ENCODE data around the gene AHNAK2.

Gene AHNAK2

DNA sequence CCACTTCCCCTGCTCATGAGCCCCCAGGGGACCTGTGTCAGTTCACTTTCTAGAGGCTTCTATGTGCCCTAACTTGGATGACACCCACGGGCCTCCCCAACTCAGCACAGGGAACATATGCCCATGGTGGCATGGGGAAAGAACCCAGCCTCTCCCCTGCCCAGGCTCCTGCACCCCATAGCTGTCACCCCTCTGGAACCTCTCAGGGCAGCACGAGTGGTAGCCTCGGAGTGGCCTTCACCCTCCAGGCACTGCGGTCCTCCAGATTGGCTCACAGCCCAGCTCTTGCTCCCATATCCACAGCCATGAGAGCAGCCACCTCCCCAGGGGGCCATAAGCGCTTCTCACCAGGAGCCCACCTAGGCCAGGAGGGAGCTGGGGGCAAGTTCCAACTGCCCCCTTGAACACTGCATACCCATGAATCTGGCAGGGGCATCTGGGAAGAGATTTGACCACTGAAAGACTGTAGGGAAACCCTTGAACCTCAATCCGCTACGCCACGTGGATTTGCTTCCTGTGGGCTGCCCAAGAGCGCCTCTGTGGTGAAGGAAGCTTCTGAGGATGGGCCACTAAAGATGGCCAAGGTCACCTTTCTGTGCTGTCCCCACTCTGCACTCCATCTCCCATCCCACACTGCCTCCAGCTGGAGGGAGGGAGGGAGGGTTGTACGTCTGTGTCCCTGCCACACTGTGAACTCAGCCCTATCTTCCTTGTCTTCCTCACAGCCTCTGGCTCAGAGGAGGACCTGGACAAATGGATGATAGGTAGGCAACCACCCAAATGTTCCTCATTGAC is 41.6 kb downstream of the AHNAK2 start:
- TF ChIP-seq BACH2 (CRISPR knock-in tag; IDR thresholded peaks at IDR 0.05; ENCODE audit: borderline replicate concordance): no peak
- no peak for ATAC-seq

DNA sequence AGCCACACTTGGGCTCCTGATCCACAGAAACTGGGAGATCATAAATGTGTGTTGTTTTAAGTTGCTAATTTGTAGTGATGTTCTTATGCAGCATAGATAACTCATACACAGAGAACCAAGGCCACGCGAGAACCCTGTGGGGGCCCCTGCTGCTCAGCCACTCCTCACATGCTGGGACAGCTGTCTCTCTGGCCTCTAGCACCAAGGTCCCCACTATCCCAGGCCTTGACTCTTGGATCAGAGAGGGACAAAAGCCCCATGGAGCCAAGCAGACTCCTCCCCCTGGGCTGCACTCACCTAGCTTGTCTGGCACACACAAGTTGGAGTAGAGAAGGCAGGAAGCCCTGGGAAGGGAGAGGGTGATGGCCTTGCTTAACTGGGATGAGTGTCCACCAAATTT is 42.2 kb downstream of the AHNAK2 start:
- TF ChIP-seq TCF4 (CRISPR knock-in tag; IDR thresholded peaks at IDR 0.05; ENCODE audit: borderline replicate concordance) (no peak), ZFP30 (CRISPR knock-in tag; IDR thresholded peaks at IDR 0.05) (no peak), ZNF8 (CRISPR knock-in tag; IDR thresholded peaks at IDR 0.05) (no peak), TOX (CRISPR knock-in tag; IDR thresholded peaks at IDR 0.05; ENCODE audit: borderline replicate concordance) (no peak), RARB (CRISPR knock-in tag; IDR thresholded peaks at IDR 0.05) (no peak), SNAI2 (CRISPR knock-in tag; IDR thresholded peaks at IDR 0.05) (no peak), CSDC2 (CRISPR knock-in tag; IDR thresholded peaks at IDR 0.05) (no peak)
- TF ChIP-seq, protein P1, sequence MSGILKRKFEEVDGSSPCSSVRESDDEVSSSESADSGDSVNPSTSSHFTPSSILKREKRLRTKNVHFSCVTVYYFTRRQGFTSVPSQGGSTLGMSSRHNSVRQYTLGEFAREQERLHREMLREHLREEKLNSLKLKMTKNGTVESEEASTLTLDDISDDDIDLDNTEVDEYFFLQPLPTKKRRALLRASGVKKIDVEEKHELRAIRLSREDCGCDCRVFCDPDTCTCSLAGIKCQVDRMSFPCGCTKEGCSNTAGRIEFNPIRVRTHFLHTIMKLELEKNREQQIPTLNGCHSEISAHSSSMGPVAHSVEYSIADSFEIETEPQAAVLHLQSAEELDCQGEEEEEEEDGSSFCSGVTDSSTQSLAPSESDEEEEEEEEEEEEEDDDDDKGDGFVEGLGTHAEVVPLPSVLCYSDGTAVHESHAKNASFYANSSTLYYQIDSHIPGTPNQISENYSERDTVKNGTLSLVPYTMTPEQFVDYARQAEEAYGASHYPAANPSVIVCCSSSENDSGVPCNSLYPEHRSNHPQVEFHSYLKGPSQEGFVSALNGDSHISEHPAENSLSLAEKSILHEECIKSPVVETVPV (CRISPR knock-in tag; IDR thresholded peaks at IDR 0.05): no peak
- TF ChIP-seq, protein P2, sequence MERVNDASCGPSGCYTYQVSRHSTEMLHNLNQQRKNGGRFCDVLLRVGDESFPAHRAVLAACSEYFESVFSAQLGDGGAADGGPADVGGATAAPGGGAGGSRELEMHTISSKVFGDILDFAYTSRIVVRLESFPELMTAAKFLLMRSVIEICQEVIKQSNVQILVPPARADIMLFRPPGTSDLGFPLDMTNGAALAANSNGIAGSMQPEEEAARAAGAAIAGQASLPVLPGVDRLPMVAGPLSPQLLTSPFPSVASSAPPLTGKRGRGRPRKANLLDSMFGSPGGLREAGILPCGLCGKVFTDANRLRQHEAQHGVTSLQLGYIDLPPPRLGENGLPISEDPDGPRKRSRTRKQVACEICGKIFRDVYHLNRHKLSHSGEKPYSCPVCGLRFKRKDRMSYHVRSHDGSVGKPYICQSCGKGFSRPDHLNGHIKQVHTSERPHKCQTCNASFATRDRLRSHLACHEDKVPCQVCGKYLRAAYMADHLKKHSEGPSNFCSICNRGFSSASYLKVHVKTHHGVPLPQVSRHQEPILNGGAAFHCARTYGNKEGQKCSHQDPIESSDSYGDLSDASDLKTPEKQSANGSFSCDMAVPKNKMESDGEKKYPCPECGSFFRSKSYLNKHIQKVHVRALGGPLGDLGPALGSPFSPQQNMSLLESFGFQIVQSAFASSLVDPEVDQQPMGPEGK (CRISPR knock-in tag; IDR thresholded peaks at IDR 0.05; ENCODE audit: borderline replicate concordance): no peak
- TF ChIP-seq, protein P3, sequence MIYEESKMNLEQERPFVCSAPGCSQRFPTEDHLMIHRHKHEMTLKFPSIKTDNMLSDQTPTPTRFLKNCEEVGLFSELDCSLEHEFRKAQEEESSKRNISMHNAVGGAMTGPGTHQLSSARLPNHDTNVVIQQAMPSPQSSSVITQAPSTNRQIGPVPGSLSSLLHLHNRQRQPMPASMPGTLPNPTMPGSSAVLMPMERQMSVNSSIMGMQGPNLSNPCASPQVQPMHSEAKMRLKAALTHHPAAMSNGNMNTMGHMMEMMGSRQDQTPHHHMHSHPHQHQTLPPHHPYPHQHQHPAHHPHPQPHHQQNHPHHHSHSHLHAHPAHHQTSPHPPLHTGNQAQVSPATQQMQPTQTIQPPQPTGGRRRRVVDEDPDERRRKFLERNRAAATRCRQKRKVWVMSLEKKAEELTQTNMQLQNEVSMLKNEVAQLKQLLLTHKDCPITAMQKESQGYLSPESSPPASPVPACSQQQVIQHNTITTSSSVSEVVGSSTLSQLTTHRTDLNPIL (CRISPR knock-in tag; IDR thresholded peaks at IDR 0.05; ENCODE audit: low read depth): no peak
- no peak for ATAC-seq

DNA sequence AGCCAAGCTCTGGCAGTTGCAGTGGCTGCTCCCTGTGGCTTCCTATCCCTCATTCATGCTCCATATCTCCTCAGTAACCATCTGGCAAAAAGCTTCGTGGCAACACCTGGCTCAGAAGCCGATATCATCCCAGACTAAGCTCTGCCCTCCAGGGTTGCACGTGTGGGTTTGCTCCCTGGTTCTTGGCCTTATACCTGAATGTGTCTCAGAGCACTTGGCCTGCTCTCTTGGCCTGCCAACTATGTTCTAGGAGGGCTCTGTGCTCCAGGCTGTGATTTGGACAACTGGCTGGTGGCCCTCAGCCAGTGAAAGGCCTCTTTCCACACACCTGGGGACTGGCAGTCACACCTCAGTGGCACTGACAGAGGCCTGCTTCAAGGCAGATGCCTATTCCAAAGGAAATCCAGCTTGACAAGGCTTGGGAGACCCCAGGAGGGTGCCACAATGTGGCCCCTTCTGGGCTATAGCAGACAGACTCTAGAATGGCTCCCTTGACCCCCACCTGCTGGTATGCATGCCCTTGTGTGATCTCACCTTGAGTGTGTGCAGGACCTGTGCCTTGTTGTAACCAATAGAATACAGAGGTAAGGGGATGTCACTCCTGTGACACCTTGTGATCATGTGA is 43.0 kb downstream of the AHNAK2 start:
- TF ChIP-seq, protein P2 (CRISPR knock-in tag; IDR thresholded peaks at IDR 0.05; ENCODE audit: borderline replicate concordance): no peak
- TF ChIP-seq, protein P4, sequence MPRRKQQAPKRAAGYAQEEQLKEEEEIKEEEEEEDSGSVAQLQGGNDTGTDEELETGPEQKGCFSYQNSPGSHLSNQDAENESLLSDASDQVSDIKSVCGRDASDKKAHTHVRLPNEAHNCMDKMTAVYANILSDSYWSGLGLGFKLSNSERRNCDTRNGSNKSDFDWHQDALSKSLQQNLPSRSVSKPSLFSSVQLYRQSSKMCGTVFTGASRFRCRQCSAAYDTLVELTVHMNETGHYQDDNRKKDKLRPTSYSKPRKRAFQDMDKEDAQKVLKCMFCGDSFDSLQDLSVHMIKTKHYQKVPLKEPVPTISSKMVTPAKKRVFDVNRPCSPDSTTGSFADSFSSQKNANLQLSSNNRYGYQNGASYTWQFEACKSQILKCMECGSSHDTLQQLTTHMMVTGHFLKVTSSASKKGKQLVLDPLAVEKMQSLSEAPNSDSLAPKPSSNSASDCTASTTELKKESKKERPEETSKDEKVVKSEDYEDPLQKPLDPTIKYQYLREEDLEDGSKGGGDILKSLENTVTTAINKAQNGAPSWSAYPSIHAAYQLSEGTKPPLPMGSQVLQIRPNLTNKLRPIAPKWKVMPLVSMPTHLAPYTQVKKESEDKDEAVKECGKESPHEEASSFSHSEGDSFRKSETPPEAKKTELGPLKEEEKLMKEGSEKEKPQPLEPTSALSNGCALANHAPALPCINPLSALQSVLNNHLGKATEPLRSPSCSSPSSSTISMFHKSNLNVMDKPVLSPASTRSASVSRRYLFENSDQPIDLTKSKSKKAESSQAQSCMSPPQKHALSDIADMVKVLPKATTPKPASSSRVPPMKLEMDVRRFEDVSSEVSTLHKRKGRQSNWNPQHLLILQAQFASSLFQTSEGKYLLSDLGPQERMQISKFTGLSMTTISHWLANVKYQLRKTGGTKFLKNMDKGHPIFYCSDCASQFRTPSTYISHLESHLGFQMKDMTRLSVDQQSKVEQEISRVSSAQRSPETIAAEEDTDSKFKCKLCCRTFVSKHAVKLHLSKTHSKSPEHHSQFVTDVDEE (CRISPR knock-in tag; IDR thresholded peaks at IDR 0.05): no peak
- TF ChIP-seq BACH2 (CRISPR knock-in tag; IDR thresholded peaks at IDR 0.05; ENCODE audit: borderline replicate concordance) (no peak), RARB (CRISPR knock-in tag; IDR thresholded peaks at IDR 0.05) (no peak), TCF4 (CRISPR knock-in tag; IDR thresholded peaks at IDR 0.05; ENCODE audit: borderline replicate concordance) (no peak), ARNTL (CRISPR knock-in tag; IDR thresholded peaks at IDR 0.05; ENCODE audit: borderline replicate concordance, low read depth) (no peak), OSR1 (CRISPR knock-in tag; IDR thresholded peaks at IDR 0.05) (no peak), ZNF8 (CRISPR knock-in tag; IDR thresholded peaks at IDR 0.05) (no peak), GLIS3 (CRISPR knock-in tag; IDR thresholded peaks at IDR 0.05) (no peak), CSDC2 (CRISPR knock-in tag; IDR thresholded peaks at IDR 0.05) (no peak), ZNF70 (CRISPR knock-in tag; IDR thresholded peaks at IDR 0.05) (no peak), PPARA (CRISPR knock-in tag; IDR thresholded peaks at IDR 0.05; ENCODE audit: borderline replicate concordance) (no peak), ESRRG (CRISPR knock-in tag; IDR thresholded peaks at IDR 0.05) (no peak), SNAI2 (CRISPR knock-in tag; IDR thresholded peaks at IDR 0.05) (no peak), ZNF565 (CRISPR knock-in tag; conservative IDR thresholded peaks at IDR 0.05; ENCODE audit: low read depth) (no peak), ZC3H10 (CRISPR knock-in tag; IDR thresholded peaks at IDR 0.05) (no peak), ZFP30 (CRISPR knock-in tag; IDR thresholded peaks at IDR 0.05) (no peak)
- TF ChIP-seq, protein P3 (CRISPR knock-in tag; IDR thresholded peaks at IDR 0.05; ENCODE audit: low read depth): no peak
- TF ChIP-seq, protein P5, sequence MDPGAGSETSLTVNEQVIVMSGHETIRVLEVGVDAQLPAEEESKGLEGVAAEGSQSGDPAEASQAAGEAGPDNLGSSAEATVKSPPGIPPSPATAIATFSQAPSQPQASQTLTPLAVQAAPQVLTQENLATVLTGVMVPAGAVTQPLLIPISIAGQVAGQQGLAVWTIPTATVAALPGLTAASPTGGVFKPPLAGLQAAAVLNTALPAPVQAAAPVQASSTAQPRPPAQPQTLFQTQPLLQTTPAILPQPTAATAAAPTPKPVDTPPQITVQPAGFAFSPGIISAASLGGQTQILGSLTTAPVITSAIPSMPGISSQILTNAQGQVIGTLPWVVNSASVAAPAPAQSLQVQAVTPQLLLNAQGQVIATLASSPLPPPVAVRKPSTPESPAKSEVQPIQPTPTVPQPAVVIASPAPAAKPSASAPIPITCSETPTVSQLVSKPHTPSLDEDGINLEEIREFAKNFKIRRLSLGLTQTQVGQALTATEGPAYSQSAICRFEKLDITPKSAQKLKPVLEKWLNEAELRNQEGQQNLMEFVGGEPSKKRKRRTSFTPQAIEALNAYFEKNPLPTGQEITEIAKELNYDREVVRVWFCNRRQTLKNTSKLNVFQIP (CRISPR knock-in tag; IDR thresholded peaks at IDR 0.05; ENCODE audit: borderline replicate concordance, low read depth): no peak
- TF ChIP-seq, protein P1 (CRISPR knock-in tag; IDR thresholded peaks at IDR 0.05): no peak
- no peak for ATAC-seq

All from SK-N-SH treated with all-trans-retinoic acid at 6 μM for 48 hours (cell line).